Astrocyte (in vitro differentiated cells and primary cell): ENCODE results near the gene GTF2H4.
"Not testable (repeated sequence)": the region's sequence is repeated elsewhere in the genome, so short reads cannot be mapped to it uniquely, and the experiment has no call there.

Source experiments
- EZH2 ChIP-seq: IDR thresholded peaks from 2 replicates; pipeline ENCODE4 v1.6.1; 2012; ENCODE audit warnings: mild to moderate bottlenecking, low read length, inconsistent platforms; ENCODE audit not compliant: insufficient read depth
- TF ChIP-seq, protein P1 (sequence below): IDR thresholded peaks from 2 replicates; pipeline ENCODE4 v1.5.1; 2011; ENCODE audit warnings: low read depth, mild to moderate bottlenecking, inconsistent platforms, low read length, moderate library complexity; ENCODE audit not compliant: insufficient read depth

GRCh38 chr6:30869241-30869749 is 38.7 kb upstream of the GTF2H4 start:
- TF ChIP-seq, protein P1, sequence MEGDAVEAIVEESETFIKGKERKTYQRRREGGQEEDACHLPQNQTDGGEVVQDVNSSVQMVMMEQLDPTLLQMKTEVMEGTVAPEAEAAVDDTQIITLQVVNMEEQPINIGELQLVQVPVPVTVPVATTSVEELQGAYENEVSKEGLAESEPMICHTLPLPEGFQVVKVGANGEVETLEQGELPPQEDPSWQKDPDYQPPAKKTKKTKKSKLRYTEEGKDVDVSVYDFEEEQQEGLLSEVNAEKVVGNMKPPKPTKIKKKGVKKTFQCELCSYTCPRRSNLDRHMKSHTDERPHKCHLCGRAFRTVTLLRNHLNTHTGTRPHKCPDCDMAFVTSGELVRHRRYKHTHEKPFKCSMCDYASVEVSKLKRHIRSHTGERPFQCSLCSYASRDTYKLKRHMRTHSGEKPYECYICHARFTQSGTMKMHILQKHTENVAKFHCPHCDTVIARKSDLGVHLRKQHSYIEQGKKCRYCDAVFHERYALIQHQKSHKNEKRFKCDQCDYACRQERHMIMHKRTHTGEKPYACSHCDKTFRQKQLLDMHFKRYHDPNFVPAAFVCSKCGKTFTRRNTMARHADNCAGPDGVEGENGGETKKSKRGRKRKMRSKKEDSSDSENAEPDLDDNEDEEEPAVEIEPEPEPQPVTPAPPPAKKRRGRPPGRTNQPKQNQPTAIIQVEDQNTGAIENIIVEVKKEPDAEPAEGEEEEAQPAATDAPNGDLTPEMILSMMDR, result not testable (repeated sequence)
- TF ChIP-seq EZH2, result not testable (repeated sequence)
